ENCODE measurements around the gene TCF12. TPM values are rescaled to one million over a fixed set of nuclear protein-coding genes. Genes with fewer than 3 reads are reported as not detected.
A peak's percentile ranks its signal among the peaks of the same experiment; 100 is the strongest.

TCF12 gene
- total RNA-seq, 1 donor from 2014 or later = 112 TPM

- Mint-ChIP-seq H3K27ac (ENCODE audit: unreplicated experiment) (no peak overlapping the region), H3K4me1 (ENCODE audit: low read depth, unreplicated experiment) (peaks cover 46% of the 10 kb centered on the region), H3K27me3 (ENCODE audit: low read depth, unreplicated experiment) (no peaks in the 10 kb centered on the region), H3K9me3 (ENCODE audit: unreplicated experiment) (no peaks in the 10 kb centered on the region), H3K4me3 (ENCODE audit: unreplicated experiment) (no peak overlapping the region), H3K36me3 (ENCODE audit: low read depth, unreplicated experiment) (peaks cover 2% of the 10 kb centered on the region)
- H3K36me3 ChIP-seq (ENCODE audit: insufficient read depth, low read length) = peaks cover 2% of the 10 kb centered on the region
- H3K4me2 ChIP-seq (ENCODE audit: low read length) = no peak overlapping the region
- H3K27me3 ChIP-seq (ENCODE audit: insufficient read depth, low read length) = no peaks in the 10 kb centered on the region
- H3K27ac ChIP-seq (ENCODE audit: low read depth, low read length) = no peak overlapping the region
- TF ChIP-seq, protein P1, sequence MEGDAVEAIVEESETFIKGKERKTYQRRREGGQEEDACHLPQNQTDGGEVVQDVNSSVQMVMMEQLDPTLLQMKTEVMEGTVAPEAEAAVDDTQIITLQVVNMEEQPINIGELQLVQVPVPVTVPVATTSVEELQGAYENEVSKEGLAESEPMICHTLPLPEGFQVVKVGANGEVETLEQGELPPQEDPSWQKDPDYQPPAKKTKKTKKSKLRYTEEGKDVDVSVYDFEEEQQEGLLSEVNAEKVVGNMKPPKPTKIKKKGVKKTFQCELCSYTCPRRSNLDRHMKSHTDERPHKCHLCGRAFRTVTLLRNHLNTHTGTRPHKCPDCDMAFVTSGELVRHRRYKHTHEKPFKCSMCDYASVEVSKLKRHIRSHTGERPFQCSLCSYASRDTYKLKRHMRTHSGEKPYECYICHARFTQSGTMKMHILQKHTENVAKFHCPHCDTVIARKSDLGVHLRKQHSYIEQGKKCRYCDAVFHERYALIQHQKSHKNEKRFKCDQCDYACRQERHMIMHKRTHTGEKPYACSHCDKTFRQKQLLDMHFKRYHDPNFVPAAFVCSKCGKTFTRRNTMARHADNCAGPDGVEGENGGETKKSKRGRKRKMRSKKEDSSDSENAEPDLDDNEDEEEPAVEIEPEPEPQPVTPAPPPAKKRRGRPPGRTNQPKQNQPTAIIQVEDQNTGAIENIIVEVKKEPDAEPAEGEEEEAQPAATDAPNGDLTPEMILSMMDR (IDR thresholded peaks at IDR 0.05; ENCODE audit: insufficient read depth, low read depth, low read length) = no peak
- no peak for TF ChIP-seq EZH2 (IDR thresholded peaks at IDR 0.05; ENCODE audit: insufficient read depth, low read length)
- peaks cover 16% of the 10 kb centered on the region for H4K20me1 ChIP-seq (ENCODE audit: insufficient read depth, low read length)
- H3K9me3 ChIP-seq (ENCODE audit: insufficient read depth, low read depth, low read length) = no peaks in the 10 kb centered on the region
- FAIRE-seq (peak; percentile 47), DNase-seq (ENCODE audit: low read depth) (no peak)
- H3K4me1 ChIP-seq (ENCODE audit: insufficient read depth, low read length) = peaks cover 9% of the 10 kb centered on the region
- no peak overlapping the region for H3K4me3 ChIP-seq (ENCODE audit: insufficient read depth, low read depth, low read length)
- H2AFZ ChIP-seq (ENCODE audit: low read depth, low read length) = no peak overlapping the region
- H3K79me2 ChIP-seq (ENCODE audit: insufficient read depth, low read length) = peaks cover 37% of the 10 kb centered on the region
- H3K9ac ChIP-seq (ENCODE audit: low read length) = no peak overlapping the region
Measured at GRCh38 chr15:57122080-57122840, 203.8 kb downstream of the TCF12 start.

- H3K27ac Mint-ChIP-seq (ENCODE audit: unreplicated experiment) = no peak overlapping the region
- Histone ChIP-seq H2AFZ (ENCODE audit: low read depth, low read length) (no peak overlapping the region), H3K4me2 (ENCODE audit: low read length) (no peak overlapping the region), H3K4me3 (ENCODE audit: insufficient read depth, low read depth, low read length) (no peak overlapping the region), H3K9ac (ENCODE audit: low read length) (no peak overlapping the region), H3K36me3 (ENCODE audit: insufficient read depth, low read length) (peaks cover 2% of the 10 kb centered on the region), H3K4me1 (ENCODE audit: insufficient read depth, low read length) (no peaks in the 10 kb centered on the region), H4K20me1 (ENCODE audit: insufficient read depth, low read length) (peaks cover 8% of the 10 kb centered on the region), H3K9me3 (ENCODE audit: insufficient read depth, low read depth, low read length) (no peaks in the 10 kb centered on the region), H3K27me3 (ENCODE audit: insufficient read depth, low read length) (no peaks in the 10 kb centered on the region), H3K79me2 (ENCODE audit: insufficient read depth, low read length) (peaks cover 33% of the 10 kb centered on the region), H3K27ac (ENCODE audit: low read depth, low read length) (no peak overlapping the region)
- H3K9me3 Mint-ChIP-seq (ENCODE audit: unreplicated experiment) = no peaks in the 10 kb centered on the region
- peaks cover 2% of the 10 kb centered on the region for H3K36me3 Mint-ChIP-seq (ENCODE audit: low read depth, unreplicated experiment)
- H3K4me1 Mint-ChIP-seq (ENCODE audit: low read depth, unreplicated experiment) = peaks cover 35% of the 10 kb centered on the region
- FAIRE-seq (no peak), DNase-seq (ENCODE audit: low read depth) (no peak)
- TF ChIP-seq, protein P1 (IDR thresholded peaks at IDR 0.05; ENCODE audit: insufficient read depth, low read depth, low read length) = no peak
- no peak for TF ChIP-seq EZH2 (IDR thresholded peaks at IDR 0.05; ENCODE audit: insufficient read depth, low read length)
- no peaks in the 10 kb centered on the region for H3K27me3 Mint-ChIP-seq (ENCODE audit: low read depth, unreplicated experiment)
- no peak overlapping the region for H3K4me3 Mint-ChIP-seq (ENCODE audit: unreplicated experiment)
Measured at GRCh38 chr15:57124036-57124435, 205.6 kb downstream of the TCF12 start.

- no peak overlapping the region for H3K27ac Mint-ChIP-seq (ENCODE audit: unreplicated experiment)
- Histone ChIP-seq H4K20me1 (ENCODE audit: insufficient read depth, low read length) (peaks cover 11% of the 10 kb centered on the region), H3K4me2 (ENCODE audit: low read length) (no peak overlapping the region), H3K9me3 (ENCODE audit: insufficient read depth, low read depth, low read length) (no peaks in the 10 kb centered on the region), H3K27ac (ENCODE audit: low read depth, low read length) (no peak overlapping the region), H3K4me1 (ENCODE audit: insufficient read depth, low read length) (peaks cover 7% of the 10 kb centered on the region), H3K36me3 (ENCODE audit: insufficient read depth, low read length) (peaks cover 4% of the 10 kb centered on the region), H3K27me3 (ENCODE audit: insufficient read depth, low read length) (no peaks in the 10 kb centered on the region), H2AFZ (ENCODE audit: low read depth, low read length) (no peak overlapping the region), H3K4me3 (ENCODE audit: insufficient read depth, low read depth, low read length) (no peak overlapping the region), H3K79me2 (ENCODE audit: insufficient read depth, low read length) (peaks cover 22% of the 10 kb centered on the region), H3K9ac (ENCODE audit: low read length) (no peak overlapping the region)
- H3K4me1 Mint-ChIP-seq (ENCODE audit: low read depth, unreplicated experiment) = peaks cover 8% of the 10 kb centered on the region
- TF ChIP-seq EZH2 (IDR thresholded peaks at IDR 0.05; ENCODE audit: insufficient read depth, low read length) = no peak
- TF ChIP-seq, protein P1 (IDR thresholded peaks at IDR 0.05; ENCODE audit: insufficient read depth, low read depth, low read length) = no peak
- FAIRE-seq (peak; percentile 9), DNase-seq (ENCODE audit: low read depth) (no peak)
- no peaks in the 10 kb centered on the region for H3K27me3 Mint-ChIP-seq (ENCODE audit: low read depth, unreplicated experiment)
- no peak overlapping the region for H3K4me3 Mint-ChIP-seq (ENCODE audit: unreplicated experiment)
- H3K36me3 Mint-ChIP-seq (ENCODE audit: low read depth, unreplicated experiment) = peaks cover under 1% of the 10 kb centered on the region
- H3K9me3 Mint-ChIP-seq (ENCODE audit: unreplicated experiment) = no peaks in the 10 kb centered on the region
Measured at GRCh38 chr15:57129064-57129463, 210.6 kb downstream of the TCF12 start.
